HG03457 (cell line): ENCODE results near the gene NT5C3A.
"Not testable (repeated sequence)": the region's sequence is repeated elsewhere in the genome, so short reads cannot be mapped to it uniquely, and the experiment has no call there.

Experiments
- ATAC-seq: cut with Tn5 transposase; IDR thresholded peaks from one replicate; pipeline ENCODE4 v1.9.1; 2021; ENCODE audit warnings: moderate number of reproducible peaks; ENCODE audit not compliant: unreplicated experiment

Gene NT5C3A

DNA sequence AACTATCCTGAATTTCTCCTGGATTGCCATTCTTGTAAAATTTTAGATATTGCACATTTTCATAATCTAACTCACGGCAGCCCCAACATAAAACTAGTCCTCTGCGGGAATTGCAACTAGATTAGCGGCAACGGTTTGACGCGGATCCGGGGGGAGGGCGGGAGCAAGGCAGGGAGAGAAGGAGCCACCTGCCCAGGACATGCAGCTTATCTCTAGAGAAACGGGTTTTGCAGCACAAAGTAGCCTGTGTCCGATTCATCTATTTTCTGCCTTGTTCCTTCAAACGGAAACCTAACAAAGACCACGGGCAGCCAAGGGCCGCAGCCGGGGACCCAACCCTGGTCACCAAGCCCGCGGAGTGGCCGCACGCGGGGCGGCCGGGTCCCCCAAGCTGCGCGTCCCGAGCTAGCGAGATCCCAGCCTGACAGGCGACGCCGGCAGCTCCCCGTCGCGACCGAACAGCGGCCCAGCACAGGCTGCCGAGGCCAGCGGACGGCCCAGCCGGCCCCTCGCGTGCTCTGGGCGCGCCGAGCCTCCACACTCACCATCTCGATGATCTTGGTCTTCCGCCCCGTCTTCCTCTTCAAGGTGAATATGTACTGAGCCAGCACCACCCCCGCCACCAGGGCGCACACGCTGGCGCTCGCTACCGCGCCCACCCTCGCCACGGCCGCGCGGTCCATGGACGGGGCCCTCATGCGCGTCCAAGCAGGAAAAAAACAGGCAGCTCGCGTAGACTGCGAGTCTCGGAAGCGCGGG lies at the start of gene NT5C3A:
TSS of gene NT5C3A (minus strand) at position 754 of the 759 bp plus-strand sequence. CDS start at position 683, 71 bp downstream.
- ATAC-seq: peak; percentile 29

DNA sequence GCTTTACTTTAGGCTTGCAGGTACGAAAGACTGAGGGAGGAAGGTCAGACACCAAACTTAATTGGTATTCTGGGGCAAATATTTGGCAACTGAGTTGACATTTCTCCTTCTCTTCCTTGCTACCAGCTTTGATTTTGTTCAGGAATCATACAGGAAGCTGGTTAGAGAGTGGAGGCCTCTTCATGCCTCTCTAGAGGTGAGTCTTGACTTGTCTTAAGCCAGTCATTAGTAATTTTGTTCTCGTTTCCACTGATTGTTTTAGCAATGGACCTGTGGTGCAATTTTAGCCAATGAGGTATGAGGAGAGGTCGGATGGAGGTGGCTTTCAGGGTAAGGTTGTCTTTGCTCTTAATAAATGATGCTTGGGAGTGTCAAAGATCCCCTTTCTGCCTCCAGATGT lies 49.0 kb upstream of the NT5C3A start:
- ATAC-seq: no peak

GRCh38 chr7:33109758-33110238 lies 47.2 kb upstream of the NT5C3A start:
- no peak for ATAC-seq

DNA sequence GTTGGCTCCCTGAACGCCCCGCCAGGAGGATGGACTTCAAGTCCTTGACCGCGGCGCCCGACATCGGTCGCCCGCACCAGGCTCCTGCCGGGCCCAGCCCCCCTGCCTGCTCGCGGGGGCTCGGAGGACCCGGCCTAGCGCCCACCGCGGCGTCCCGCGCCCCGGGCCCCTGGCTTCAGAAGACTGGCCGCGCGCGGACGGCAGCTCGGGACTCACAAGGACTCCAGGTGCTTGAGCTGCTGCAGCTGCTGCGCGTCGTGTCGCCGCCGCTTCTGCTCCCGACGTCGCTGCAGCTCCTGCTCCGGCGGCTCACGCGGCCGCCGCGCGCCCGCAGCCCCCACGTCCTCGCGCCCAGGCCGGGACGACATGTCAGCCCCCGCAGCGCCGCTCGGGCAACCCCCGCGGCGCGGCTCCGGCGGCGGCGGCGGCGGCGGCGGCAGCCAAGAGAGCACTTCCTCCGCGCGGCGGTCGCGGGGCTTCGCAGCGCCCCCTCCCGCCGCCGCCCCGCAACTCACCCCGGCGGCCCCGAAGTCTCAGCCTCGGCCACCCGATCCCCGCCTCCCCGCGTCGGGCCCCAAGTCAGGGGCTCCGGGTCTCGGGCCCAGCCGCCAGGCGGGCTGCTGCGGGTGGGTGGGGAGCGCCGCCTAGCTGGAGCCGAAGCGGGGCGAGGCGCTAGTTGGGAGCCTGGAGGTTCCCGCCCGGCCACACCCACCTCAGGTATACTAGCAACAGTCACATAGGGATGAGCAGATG lies 46.6 kb upstream of the NT5C3A start, which contains the start of gene RP9:
TSS of gene RP9 (minus strand) at position 400 of the 753 bp plus-strand sequence. CDS start at position 368, 32 bp downstream.
- ATAC-seq: peak; percentile 87

GRCh38 chr7:33108554-33109004 lies 46.0 kb upstream of the NT5C3A start:
- peak; percentile 24 for ATAC-seq

GRCh38 chr7:33107136-33108066 lies 44.8 kb upstream of the NT5C3A start:
- no peak for ATAC-seq

GRCh38 chr7:33101906-33102305 lies 39.3 kb upstream of the NT5C3A start:
- no peak for ATAC-seq

DNA sequence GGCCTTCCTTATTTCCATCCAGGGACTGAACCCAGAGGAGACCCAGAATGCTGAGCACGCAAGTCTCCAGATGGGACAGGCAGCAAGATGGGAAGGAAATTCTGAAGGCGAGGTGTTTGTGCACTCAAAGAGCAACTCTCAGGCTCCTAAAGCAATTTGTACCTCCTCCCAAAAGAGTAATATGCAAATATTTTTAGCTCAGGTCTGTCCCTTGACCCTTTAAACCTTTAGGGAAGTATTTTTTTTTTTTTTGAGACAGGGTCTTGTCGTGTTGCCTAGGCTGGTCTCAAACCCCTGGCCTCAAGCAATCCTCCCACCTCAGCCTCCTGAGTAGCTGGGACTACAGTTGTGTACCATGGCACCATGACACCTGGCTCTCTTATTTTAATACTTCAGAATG lies 38.2 kb upstream of the NT5C3A start:
- ATAC-seq: no peak

DNA sequence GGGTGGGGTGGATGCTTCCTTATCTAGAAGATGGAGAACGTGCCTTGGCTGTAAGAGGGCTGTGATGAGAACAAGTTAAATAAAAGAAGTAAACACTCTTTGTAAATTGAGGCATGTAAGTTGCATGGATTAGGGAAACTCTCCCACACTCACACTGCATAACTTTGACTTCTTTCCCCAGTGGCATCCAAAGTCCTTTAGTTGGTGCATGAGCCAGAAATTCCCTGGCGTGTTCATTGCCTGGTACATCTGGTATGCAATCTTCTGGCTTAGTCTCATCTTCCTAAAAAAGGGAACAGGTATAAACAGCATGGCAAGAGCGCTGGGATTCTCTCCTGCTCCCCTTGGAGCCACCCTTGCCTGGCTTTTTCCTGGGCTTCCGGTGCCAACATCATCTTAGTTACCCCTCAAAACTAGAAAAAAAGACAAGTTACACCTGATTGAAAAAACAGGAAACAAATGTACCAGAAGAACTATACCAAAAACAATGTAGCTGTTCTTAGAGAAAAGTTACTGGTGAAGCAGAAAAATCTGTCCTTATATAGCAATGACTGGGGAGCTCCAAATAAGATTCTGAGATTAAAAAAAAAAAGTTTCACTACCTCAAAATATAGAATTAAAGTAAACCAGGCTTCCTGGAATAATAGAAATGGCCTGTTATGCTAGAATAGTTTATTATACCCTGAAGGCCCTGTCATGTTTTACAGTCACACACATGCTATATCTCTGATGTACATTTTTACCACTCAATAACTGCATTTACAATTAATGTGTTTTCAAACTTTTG lies 36.8 kb upstream of the NT5C3A start:
- ATAC-seq: no peak

GRCh38 chr7:33094745-33095275 lies 32.2 kb upstream of the NT5C3A start:
- ATAC-seq: not testable (repeated sequence)

DNA sequence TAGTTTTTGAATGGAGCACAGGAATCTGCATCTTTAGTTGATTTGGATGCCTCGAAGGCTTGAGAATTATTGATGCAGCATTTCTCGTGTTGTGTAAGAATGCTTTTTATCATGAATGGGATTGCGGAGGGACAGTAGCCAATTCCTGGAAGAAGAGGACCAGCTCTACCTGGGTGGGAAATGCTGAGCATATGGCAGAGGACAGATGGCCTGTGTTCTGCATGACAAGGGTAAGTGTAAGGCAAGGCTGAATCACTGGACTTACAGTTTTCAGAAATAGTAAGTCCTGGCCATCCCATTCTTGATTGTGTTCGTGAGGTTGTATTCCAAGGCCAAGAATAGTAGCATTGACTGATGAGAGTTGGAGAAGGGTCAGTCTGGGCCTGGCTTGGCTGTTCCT lies 30.7 kb upstream of the NT5C3A start:
- no peak for ATAC-seq

DNA sequence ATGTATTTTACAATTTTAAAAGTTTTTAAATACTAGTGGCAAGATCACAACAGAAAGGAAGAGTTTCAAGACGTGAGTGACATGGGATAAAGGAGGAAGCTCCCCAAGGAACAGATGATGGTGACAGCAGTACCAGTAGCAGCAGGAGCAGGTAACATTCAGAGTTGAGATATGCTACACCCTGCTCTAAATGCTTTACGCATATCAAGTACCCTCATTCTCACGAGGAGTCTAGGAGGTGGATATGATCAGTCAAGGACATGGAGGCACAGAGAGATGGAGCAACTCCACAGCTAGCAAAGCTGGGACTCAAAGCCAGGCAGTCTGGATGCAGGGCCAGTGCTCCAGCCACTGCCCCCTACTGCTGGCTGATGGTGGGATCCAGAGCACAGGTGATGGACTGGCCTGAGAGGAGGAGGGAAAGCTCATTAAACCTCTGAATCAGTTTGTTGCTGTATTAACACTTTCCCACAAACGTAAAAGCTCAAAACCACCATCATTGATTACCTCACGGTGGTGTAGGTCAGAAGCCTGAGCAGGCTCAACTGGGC lies 29.1 kb upstream of the NT5C3A start:
- no peak for ATAC-seq

GRCh38 chr7:33091111-33091531 lies 28.5 kb upstream of the NT5C3A start:
- no peak for ATAC-seq

GRCh38 chr7:33089142-33089541 lies 26.6 kb upstream of the NT5C3A start:
- no peak for ATAC-seq

DNA sequence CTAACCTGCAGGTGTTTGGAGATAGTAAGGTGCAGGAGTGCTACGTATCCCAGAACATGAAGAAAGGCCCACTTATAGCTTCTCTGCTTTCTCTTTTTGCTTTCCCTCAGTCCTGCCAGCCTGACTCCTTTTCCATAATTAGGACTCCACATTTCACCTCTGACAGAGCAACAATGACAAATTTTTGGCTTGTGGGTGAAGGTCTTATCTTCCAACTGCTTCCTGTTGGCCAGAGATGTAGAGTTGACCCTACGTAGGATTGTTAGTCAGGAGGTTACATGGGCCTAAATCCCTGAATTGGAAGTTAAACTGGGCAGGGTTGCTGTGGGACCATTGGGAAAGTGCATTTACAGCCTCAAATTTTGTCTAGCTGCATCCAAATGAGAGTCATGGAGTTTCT lies 25.3 kb upstream of the NT5C3A start:
- no peak for ATAC-seq

- ATAC-seq: no peak
These were observed 24.8 kb upstream of the NT5C3A start for GRCh38 chr7:33087356-33087755.

GRCh38 chr7:33079763-33080690 lies 17.5 kb upstream of the NT5C3A start:
- ATAC-seq: no peak

DNA sequence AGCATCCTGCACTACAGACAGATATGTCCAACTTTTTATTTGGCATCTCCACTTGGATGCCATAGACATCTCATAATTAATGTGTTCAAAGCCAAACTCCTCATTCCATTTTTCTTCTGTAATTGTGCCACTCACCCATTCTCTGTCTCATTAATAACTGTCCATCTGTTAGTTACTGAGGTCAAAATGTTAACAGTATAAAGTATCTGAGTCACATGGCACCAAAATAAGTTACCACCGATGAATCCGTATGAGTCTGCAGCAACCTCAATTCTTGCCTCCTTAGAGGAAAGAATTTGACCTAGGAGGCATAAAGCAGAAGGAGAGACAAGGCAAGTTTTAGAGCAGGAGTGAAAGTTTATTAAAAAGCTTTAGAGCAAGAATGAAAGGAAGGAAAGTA lies 16.5 kb upstream of the NT5C3A start:
- ATAC-seq: no peak
